ENCODE data around the gene ACD. TPM values are rescaled to one million over a fixed set of nuclear protein-coding genes. Genes with fewer than 3 reads are reported as not detected.
A peak's percentile ranks its signal among the peaks of the same experiment; 100 is the strongest.

The ACD gene
- total RNA-seq, 1 experiment from 2014 or later: 34.1 TPM

- no peak overlapping the region for H3K23ac ChIP-seq (ENCODE audit: insufficient read length, low read depth, low read length)
- no peak for DNase-seq
- no peaks in the 10 kb centered on the region for H3K4me1 ChIP-seq (ENCODE audit: insufficient read depth, low read length)
- no peak overlapping the region for H4K5ac ChIP-seq (ENCODE audit: insufficient read length, low read depth, low read length)
- H3K56ac ChIP-seq (ENCODE audit: insufficient read length, low read depth, low read length): no peak overlapping the region
- H2BK12ac ChIP-seq (ENCODE audit: insufficient read length, low read depth, low read length): no peak overlapping the region
- peaks cover 3% of the 10 kb centered on the region for H4K20me1 ChIP-seq (ENCODE audit: control insufficient read depth, insufficient read depth, insufficient read length)
- no peak overlapping the region for H3K4me3 Mint-ChIP-seq
- no peak overlapping the region for H3K14ac ChIP-seq (ENCODE audit: insufficient read depth, low read length)
- no peaks in the 10 kb centered on the region for H3K23me2 ChIP-seq (ENCODE audit: insufficient read length, low read depth, low read length, poor library complexity, severe bottlenecking)
- H4K8ac ChIP-seq (replicated peaks; ENCODE audit: insufficient read length, low read depth, low read length): no peak overlapping the region
- H2BK15ac ChIP-seq (ENCODE audit: low read depth, low read length): no peak overlapping the region
- peak overlapping the region in 2 of 3 experiments; percentile 40 to 77; a peak in 1 of 7 replicates for H3K27ac Mint-ChIP-seq
- H3K36me3 Mint-ChIP-seq (ENCODE audit: insufficient read depth in 1 of 3, low read depth in 3 of 3): peaks cover 0 to 10% (median 4%) of the 10 kb centered on the region in 3 experiments; a peak in 4 of 7 replicates
- no peak overlapping the region for H2BK5ac ChIP-seq (ENCODE audit: insufficient read length, low read length)
- H3K79me1 ChIP-seq (ENCODE audit: insufficient read depth, low read depth, low read length, poor library complexity, severe bottlenecking): no peaks in the 10 kb centered on the region
- no peak overlapping the region for H3K27ac ChIP-seq (ENCODE audit: insufficient read length, low read depth, low read length)
- no CpG with 5 or more reads among the region's 17 CpGs for WGBS (ENCODE audit: extremely low coverage, insufficient read length, low lambda C conversion rate)
- no peak overlapping the region for H3K4me2 ChIP-seq (ENCODE audit: insufficient read depth, insufficient read length, low read length)
- no peaks in the 10 kb centered on the region for H3K9me3 ChIP-seq (ENCODE audit: control insufficient read depth, low read depth, low read length)
- H3K4ac ChIP-seq (ENCODE audit: low read depth, low read length): no peak overlapping the region
- no peak overlapping the region for H2BK120ac ChIP-seq (ENCODE audit: low read depth, low read length, poor library complexity, severe bottlenecking)
- H3T11ph ChIP-seq (ENCODE audit: low read length): no peak overlapping the region
- H2AFZ ChIP-seq (ENCODE audit: low read length): no peak overlapping the region
- H3K27me3 Mint-ChIP-seq (ENCODE audit: low read depth): no peaks in the 10 kb centered on the region
- H3K9ac ChIP-seq (ENCODE audit: extremely low read depth, insufficient read length, low read length): no peak overlapping the region
- no peak overlapping the region for H4K91ac ChIP-seq (ENCODE audit: insufficient read length, low read depth, low read length)
- no peak for TF ChIP-seq CTCF (conservative IDR thresholded peaks at IDR 0.05)
- no peak overlapping the region for H2AK5ac ChIP-seq (ENCODE audit: insufficient read length, low read length)
- no peaks in the 10 kb centered on the region for H3K79me2 ChIP-seq (ENCODE audit: insufficient read depth, low read length)
- no peak overlapping the region for H3K18ac ChIP-seq (ENCODE audit: insufficient read length, low read depth, low read length)
- 0 out of 4 replicates have a peak, but pooled peaks cover 0 to 2% of the 10 kb centered on the region in 2 experiments for H3K4me1 Mint-ChIP-seq
- no peaks in the 10 kb centered on the region for H3K27me3 ChIP-seq (ENCODE audit: insufficient read depth, low read length)
- no peaks in the 10 kb centered on the region for H3K9me3 Mint-ChIP-seq
- H2BK20ac ChIP-seq (ENCODE audit: low read depth, low read length, poor library complexity, severe bottlenecking): no peak overlapping the region
These were observed 15.5 kb upstream of the ACD start for GRCh38 chr16:67675579-67675935.

Data from H9 (cell line).